Astrocyte (in vitro differentiated cells and primary cell): Measurements from ENCODE around the gene NLGN1. TPM values are rescaled to one million over a fixed set of nuclear protein-coding genes. Genes with fewer than 3 reads are reported as not detected.

Source experiments
- DNase-seq: peaks from one replicate; pipeline ENCODE4 v3.0.0-alpha.2; 2010; ENCODE audit warnings: low read depth
- FAIRE-seq: peaks from 2 replicates; lab custom pipeline; 2011; peaks lifted over from hg19 to GRCh38; lab: Jason Lieb, UNC
- H2AFZ ChIP-seq: 2 replicates; pipeline ENCODE4 v1.6.0; 2012; ENCODE audit warnings: low read depth, low read length, inconsistent platforms
- H3K27ac ChIP-seq: 2 replicates; pipeline ENCODE4 v1.5.1; 2011; ENCODE audit warnings: low read depth, low read length, inconsistent platforms
- H3K27me3 ChIP-seq: 2 replicates; pipeline ENCODE4 v1.6.0; 2011; ENCODE audit warnings: low read length, inconsistent platforms; ENCODE audit not compliant: insufficient read depth
- H3K36me3 ChIP-seq: 2 replicates; pipeline ENCODE4 v1.5.1; 2011; ENCODE audit warnings: low read length, inconsistent platforms; ENCODE audit not compliant: insufficient read depth
- H3K4me1 ChIP-seq: 2 replicates; pipeline ENCODE4 v1.5.1; 2011; ENCODE audit warnings: low read length, inconsistent platforms; ENCODE audit not compliant: insufficient read depth
- H3K4me2 ChIP-seq: 2 replicates; pipeline ENCODE4 v1.6.0; 2012; ENCODE audit warnings: low read length, inconsistent platforms
- H3K4me3 ChIP-seq: 2 replicates; pipeline ENCODE4 v1.5.1; 2011; ENCODE audit warnings: low read depth, mild to moderate bottlenecking, low read length, inconsistent platforms; ENCODE audit not compliant: insufficient read depth
- H3K79me2 ChIP-seq: 2 replicates; pipeline ENCODE4 v1.6.0; 2012; ENCODE audit warnings: mild to moderate bottlenecking, low read length, inconsistent platforms; ENCODE audit not compliant: insufficient read depth
- H3K9ac ChIP-seq: 2 replicates; pipeline ENCODE4 v1.6.0; 2012; ENCODE audit warnings: mild to moderate bottlenecking, low read length, inconsistent platforms
- H3K9me3 ChIP-seq: 2 replicates; pipeline ENCODE4 v1.5.1; 2012; ENCODE audit warnings: low read depth, mild to moderate bottlenecking, low read length, inconsistent platforms; ENCODE audit not compliant: insufficient read depth
- H4K20me1 ChIP-seq: 2 replicates; pipeline ENCODE4 v1.6.0; 2012; ENCODE audit warnings: low read length, inconsistent platforms; ENCODE audit not compliant: insufficient read depth
- H3K27ac Mint-ChIP-seq: one replicate; pipeline ENCODE4 v1.8.0; 2021; ENCODE audit warnings: mild to moderate bottlenecking, mixed read lengths; ENCODE audit not compliant: unreplicated experiment
- H3K27me3 Mint-ChIP-seq: one replicate; pipeline ENCODE4 v1.8.0; 2021; ENCODE audit warnings: low read depth, mixed read lengths; ENCODE audit not compliant: unreplicated experiment
- H3K36me3 Mint-ChIP-seq: one replicate; pipeline ENCODE4 v1.8.0; 2021; ENCODE audit warnings: low read depth, mixed read lengths; ENCODE audit not compliant: unreplicated experiment
- H3K4me1 Mint-ChIP-seq: one replicate; pipeline ENCODE4 v1.8.0; 2021; ENCODE audit warnings: low read depth, mixed read lengths; ENCODE audit not compliant: unreplicated experiment
- H3K4me3 Mint-ChIP-seq: one replicate; pipeline ENCODE4 v1.8.0; 2021; ENCODE audit warnings: mild to moderate bottlenecking, moderate library complexity, mixed read lengths; ENCODE audit not compliant: unreplicated experiment
- H3K9me3 Mint-ChIP-seq: one replicate; pipeline ENCODE4 v1.8.0; 2021; ENCODE audit warnings: mild to moderate bottlenecking, mixed read lengths; ENCODE audit not compliant: unreplicated experiment
- EZH2 ChIP-seq: IDR thresholded peaks from 2 replicates; pipeline ENCODE4 v1.6.1; 2012; ENCODE audit warnings: mild to moderate bottlenecking, low read length, inconsistent platforms; ENCODE audit not compliant: insufficient read depth
- total RNA-seq: library from RNA; stranded (reverse); gene quantifications from 2 replicates; pipeline ENCODE4 v1.2.1, GENCODE V29; 2021
- TF ChIP-seq, protein P1 (sequence below): IDR thresholded peaks from 2 replicates; pipeline ENCODE4 v1.5.1; 2011; ENCODE audit warnings: low read depth, mild to moderate bottlenecking, inconsistent platforms, low read length, moderate library complexity; ENCODE audit not compliant: insufficient read depth

The NLGN1 gene
- total RNA-seq, 1 donor from 2014 or later, result 1.2 TPM

DNA sequence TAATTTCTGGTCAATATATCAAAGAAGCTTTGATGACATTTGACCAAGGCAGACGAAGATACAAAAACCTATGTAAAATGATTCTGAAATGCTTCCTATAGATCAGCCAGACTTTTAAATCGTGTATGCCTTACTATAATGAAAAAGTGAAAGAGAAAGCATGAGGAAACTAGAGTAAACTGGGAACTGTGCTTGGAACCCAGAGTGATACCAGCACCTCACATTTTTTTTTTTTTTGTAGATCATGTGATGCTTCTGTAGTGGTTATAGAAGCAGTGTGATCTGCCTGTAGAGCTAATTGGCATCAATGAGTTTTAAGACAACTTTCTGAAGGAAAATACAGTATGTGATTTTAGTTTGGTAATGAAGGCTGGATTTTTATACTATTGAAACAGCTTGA lies 150.7 kb downstream of the NLGN1 start:
- Histone ChIP-seq H3K36me3 (no peaks in the 10 kb centered on the region), H3K79me2 (no peaks in the 10 kb centered on the region), H4K20me1 (no peaks in the 10 kb centered on the region), H3K9ac (no peak overlapping the region), H3K27ac (no peak overlapping the region), H3K4me3 (no peak overlapping the region), H3K27me3 (no peaks in the 10 kb centered on the region), H3K9me3 (no peaks in the 10 kb centered on the region), H3K4me1 (no peaks in the 10 kb centered on the region), H2AFZ (no peak overlapping the region), H3K4me2 (no peak overlapping the region)
- no peaks in the 10 kb centered on the region for H3K27me3 Mint-ChIP-seq
- no peak overlapping the region for H3K4me3 Mint-ChIP-seq
- no peaks in the 10 kb centered on the region for H3K4me1 Mint-ChIP-seq
- no peaks in the 10 kb centered on the region for H3K9me3 Mint-ChIP-seq
- H3K27ac Mint-ChIP-seq, result no peak overlapping the region
- TF ChIP-seq, protein P1, sequence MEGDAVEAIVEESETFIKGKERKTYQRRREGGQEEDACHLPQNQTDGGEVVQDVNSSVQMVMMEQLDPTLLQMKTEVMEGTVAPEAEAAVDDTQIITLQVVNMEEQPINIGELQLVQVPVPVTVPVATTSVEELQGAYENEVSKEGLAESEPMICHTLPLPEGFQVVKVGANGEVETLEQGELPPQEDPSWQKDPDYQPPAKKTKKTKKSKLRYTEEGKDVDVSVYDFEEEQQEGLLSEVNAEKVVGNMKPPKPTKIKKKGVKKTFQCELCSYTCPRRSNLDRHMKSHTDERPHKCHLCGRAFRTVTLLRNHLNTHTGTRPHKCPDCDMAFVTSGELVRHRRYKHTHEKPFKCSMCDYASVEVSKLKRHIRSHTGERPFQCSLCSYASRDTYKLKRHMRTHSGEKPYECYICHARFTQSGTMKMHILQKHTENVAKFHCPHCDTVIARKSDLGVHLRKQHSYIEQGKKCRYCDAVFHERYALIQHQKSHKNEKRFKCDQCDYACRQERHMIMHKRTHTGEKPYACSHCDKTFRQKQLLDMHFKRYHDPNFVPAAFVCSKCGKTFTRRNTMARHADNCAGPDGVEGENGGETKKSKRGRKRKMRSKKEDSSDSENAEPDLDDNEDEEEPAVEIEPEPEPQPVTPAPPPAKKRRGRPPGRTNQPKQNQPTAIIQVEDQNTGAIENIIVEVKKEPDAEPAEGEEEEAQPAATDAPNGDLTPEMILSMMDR, result no peak
- TF ChIP-seq EZH2, result no peak
- DNase-seq (no peak), FAIRE-seq (no peak)
- H3K36me3 Mint-ChIP-seq, result no peaks in the 10 kb centered on the region

DNA sequence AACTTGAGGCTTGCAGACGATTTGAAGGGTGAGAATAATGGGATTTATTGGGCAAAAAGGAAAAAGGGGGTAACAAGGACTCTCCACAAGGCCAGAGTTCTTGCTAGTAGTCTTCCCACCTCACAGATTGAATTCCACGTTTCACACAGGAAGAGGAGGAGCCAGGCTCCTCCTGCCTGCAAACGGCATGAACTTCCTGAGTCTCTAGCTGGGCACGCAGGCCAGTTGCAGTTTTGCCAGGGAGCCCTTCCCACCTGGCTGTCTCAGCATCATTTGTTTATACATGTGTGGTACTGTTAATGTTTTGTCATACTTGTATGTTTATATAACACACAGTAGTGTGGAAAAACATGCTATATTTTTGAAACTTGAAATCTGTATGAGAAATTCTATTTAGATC lies 155.0 kb downstream of the NLGN1 start:
- no peaks in the 10 kb centered on the region for H3K27me3 Mint-ChIP-seq
- no peaks in the 10 kb centered on the region for H4K20me1 ChIP-seq
- H2AFZ ChIP-seq, result no peak overlapping the region
- no peaks in the 10 kb centered on the region for H3K79me2 ChIP-seq
- H3K9ac ChIP-seq, result no peak overlapping the region
- H3K9me3 ChIP-seq, result no peaks in the 10 kb centered on the region
- no peak overlapping the region for H3K4me2 ChIP-seq
- no peaks in the 10 kb centered on the region for H3K27me3 ChIP-seq
- FAIRE-seq (no peak), DNase-seq (no peak)
- no peaks in the 10 kb centered on the region for H3K4me1 Mint-ChIP-seq
- H3K36me3 ChIP-seq, result no peaks in the 10 kb centered on the region
- no peaks in the 10 kb centered on the region for H3K36me3 Mint-ChIP-seq
- no peak overlapping the region for H3K27ac ChIP-seq
- no peaks in the 10 kb centered on the region for H3K4me1 ChIP-seq
- H3K4me3 Mint-ChIP-seq, result no peak overlapping the region
- no peak overlapping the region for H3K4me3 ChIP-seq
- TF ChIP-seq, protein P1, result no peak
- no peak for TF ChIP-seq EZH2
- no peak overlapping the region for H3K27ac Mint-ChIP-seq
- no peaks in the 10 kb centered on the region for H3K9me3 Mint-ChIP-seq

DNA sequence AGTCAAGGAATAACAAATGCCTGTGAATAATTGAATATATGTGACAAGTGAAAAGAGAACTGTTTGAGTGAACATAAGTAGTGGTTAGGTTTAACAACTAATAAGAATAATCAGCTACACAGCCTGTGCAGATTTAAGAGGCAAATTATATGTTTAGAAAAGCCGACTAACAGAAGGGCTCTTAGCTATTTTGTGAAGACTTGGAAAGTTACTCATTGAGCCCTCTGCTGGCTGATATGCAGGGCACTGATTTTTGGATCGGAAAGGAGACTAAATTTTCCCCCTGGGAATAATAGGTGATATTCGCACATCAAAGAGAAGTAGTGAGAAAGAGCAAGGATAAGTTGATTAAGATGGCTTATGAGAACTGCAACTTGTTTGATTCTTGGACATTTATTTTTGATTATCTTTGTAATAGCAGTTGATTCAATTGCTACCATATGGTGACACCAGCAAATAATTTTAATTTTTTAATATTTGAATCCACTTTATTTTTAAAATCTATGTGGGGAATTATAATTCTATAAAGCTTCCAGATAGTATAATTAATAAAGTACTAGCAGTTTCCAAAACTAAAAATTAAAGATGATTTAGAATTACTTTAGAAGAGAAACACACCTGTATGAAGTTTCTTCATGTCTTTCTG lies 156.2 kb downstream of the NLGN1 start:
- Mint-ChIP-seq H3K27me3 (no peaks in the 10 kb centered on the region), H3K36me3 (no peaks in the 10 kb centered on the region), H3K4me3 (no peak overlapping the region), H3K4me1 (no peaks in the 10 kb centered on the region), H3K27ac (no peak overlapping the region), H3K9me3 (no peaks in the 10 kb centered on the region)
- Histone ChIP-seq H3K4me3 (no peak overlapping the region), H3K36me3 (no peaks in the 10 kb centered on the region), H3K4me2 (no peak overlapping the region), H3K27me3 (no peaks in the 10 kb centered on the region), H3K9me3 (no peaks in the 10 kb centered on the region), H4K20me1 (no peaks in the 10 kb centered on the region), H3K9ac (no peak overlapping the region), H2AFZ (no peak overlapping the region), H3K79me2 (no peaks in the 10 kb centered on the region), H3K4me1 (no peaks in the 10 kb centered on the region), H3K27ac (no peak overlapping the region)
- no peak for TF ChIP-seq EZH2
- TF ChIP-seq, protein P1, result peak; percentile 94
- peak; percentile 24 for DNase-seq
- no peak for FAIRE-seq
